Stimulated activated CD4-positive, alpha-beta T cell treated with anti-CD3 and anti-CD28 coated beads, Interleukin-2, amount 100 ng/mL, for 48 hours (primary cell): ENCODE data around the gene BPIFB6.

ENCODE experiments used
- DNase-seq, 2 donors: peaks; one replicate each; pipeline ENCODE4 v3.0.0-alpha.2; 2020

The BPIFB6 gene

DNA sequence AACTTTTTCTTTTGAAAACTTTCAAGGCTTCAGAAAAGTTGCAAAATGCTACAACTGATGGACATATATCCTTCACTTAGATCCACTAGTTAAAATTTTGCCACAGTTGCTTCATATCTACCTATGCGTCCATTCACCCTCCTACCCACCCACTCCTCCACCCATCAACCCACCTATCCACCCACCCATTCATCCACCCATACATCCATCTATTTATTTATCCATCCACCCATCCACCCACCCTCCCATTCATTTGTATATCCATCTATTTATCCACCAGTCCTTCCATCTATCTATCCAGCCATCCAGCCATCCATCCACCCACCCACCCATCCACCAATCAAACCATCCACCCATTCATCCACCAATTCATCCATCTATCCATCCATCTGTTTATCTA lies 61.6 kb downstream of the BPIFB6 start:
- no peak for DNase-seq

- DNase-seq, result no peak
Measured at GRCh38 chr20:33093582-33093981, 62.1 kb downstream of the BPIFB6 start.
